Hepatocyte (in vitro differentiated cells): Measurements from ENCODE around the gene MAGEB3.

Experiments used
- CTCF ChIP-seq: fragments of 200-600 bp; sonication (generic); IDR thresholded peaks from 2 replicates; pipeline ENCODE4 v1.5.1; 2016; ENCODE audit warnings: antibody characterized with exemption, mild to moderate bottlenecking; ENCODE audit not compliant: poor library complexity
- EZH2 ChIP-seq: fragments of 200-600 bp; sonication (generic); IDR thresholded peaks from 2 replicates; pipeline ENCODE4 v1.6.1; 2016; ENCODE audit warnings: antibody characterized with exemption, mild to moderate bottlenecking, borderline replicate concordance
- EZH2phosphoT487 ChIP-seq: fragments of 200-600 bp; sonication (generic); IDR thresholded peaks from one replicate; pipeline ENCODE4 v1.6.1; 2018; ENCODE audit warnings: antibody characterized with exemption, mild to moderate bottlenecking, low read depth, moderate library complexity; ENCODE audit not compliant: unreplicated experiment, severe bottlenecking

DNA sequence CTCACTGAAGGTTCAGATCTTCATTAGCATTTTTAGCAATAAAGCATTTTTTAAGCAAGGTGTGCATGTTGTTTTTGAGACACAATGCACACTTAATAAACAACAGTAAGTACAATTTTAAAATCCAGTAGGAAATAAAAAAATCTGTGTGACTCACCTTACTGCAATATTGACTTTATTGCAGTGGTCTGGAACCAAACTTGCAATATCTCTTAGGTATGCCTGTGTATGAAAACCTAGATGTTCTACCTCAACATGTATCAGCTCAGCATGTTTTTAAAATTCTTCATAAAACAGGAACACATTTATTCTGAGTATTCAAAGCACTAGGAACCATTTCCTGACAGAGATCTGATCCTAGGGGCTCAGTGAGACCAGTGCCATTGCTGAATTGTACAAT, 52.1 kb downstream of the MAGEB3 start:
- TF ChIP-seq CTCF (no peak), EZH2phosphoT487 (no peak), EZH2 (no peak)
